ENCODE results near the gene ACAT2.
"Not testable (repeated sequence)": the region's sequence is repeated elsewhere in the genome, so short reads cannot be mapped to it uniquely, and the experiment has no call there.

The ACAT2 gene

DNA sequence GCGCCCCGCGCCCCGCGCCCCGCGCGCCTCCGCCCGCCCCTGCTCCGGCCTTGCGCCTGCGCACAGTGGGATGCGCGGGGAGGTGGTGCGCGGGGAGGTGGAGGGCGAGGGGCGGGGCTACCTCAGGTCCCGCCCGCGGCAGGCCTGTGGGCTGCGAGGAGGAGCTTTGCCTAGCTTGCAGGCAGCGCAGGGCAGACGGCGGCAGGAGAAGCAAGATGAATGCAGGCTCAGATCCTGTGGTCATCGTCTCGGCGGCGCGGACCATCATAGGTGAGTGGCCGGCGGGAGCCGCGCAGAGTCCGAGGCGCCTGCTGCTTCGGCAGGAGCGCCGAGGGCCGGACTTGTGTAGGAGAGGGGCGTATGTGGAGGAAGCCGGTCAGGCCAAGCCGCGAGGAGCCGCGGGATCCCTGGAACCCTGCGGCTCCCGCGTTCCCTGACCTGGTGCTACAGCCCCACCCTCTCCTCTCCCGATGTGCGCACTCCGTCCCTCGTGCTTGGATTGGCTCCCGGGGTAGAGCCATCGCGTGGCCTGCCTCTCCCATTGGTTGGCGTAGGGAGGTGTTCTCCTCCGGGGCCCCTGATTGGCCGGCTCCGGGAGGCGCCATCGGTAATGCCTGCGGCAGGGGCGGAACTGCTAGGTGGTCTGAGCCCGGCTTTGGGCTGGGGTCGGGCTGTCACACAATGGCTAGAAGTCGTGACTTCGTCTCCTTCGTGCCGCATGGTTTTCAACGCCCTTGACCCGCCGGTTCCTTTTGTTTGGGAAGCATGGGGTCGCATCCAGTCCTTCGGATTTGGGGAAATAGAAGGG lies at the start of gene ACAT2:
ACAT2 (plus strand) TSS at position 173 of the 808 bp plus-strand sequence; CDS start at position 216, 43 bp downstream.
- DNase-seq: peak; percentile 97

GRCh38 chr6:159712389-159712788 lies 49.5 kb upstream of the ACAT2 start:
- not testable (repeated sequence) for DNase-seq

- no peak for DNase-seq
Observed at GRCh38 chr6:159713984-159714383, 47.9 kb upstream of the ACAT2 start.

GRCh38 chr6:159714404-159714803 lies 47.4 kb upstream of the ACAT2 start:
- DNase-seq: no peak

- DNase-seq: no peak
Observed at GRCh38 chr6:159715166-159715565, 46.7 kb upstream of the ACAT2 start.

DNA sequence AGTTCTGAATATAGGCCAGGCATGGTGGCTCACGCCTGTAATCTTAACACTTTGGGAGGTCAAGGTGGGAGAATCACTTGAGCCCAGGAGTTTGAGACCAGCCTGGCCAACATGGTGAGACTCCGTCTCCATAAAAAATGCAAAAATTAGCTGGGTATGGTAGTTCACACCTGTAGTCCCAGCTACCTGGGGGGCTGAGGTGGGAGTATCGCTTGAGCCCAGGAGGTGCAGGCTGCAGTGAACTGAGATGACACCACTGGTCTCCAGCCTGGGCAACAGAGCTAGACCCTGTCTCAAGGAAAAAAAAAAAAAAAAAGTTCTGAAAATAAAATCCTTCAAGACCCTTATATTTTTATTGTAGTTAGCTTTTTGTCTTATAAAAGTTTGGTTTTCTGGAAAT lies 46.2 kb upstream of the ACAT2 start:
- DNase-seq: no peak

DNA sequence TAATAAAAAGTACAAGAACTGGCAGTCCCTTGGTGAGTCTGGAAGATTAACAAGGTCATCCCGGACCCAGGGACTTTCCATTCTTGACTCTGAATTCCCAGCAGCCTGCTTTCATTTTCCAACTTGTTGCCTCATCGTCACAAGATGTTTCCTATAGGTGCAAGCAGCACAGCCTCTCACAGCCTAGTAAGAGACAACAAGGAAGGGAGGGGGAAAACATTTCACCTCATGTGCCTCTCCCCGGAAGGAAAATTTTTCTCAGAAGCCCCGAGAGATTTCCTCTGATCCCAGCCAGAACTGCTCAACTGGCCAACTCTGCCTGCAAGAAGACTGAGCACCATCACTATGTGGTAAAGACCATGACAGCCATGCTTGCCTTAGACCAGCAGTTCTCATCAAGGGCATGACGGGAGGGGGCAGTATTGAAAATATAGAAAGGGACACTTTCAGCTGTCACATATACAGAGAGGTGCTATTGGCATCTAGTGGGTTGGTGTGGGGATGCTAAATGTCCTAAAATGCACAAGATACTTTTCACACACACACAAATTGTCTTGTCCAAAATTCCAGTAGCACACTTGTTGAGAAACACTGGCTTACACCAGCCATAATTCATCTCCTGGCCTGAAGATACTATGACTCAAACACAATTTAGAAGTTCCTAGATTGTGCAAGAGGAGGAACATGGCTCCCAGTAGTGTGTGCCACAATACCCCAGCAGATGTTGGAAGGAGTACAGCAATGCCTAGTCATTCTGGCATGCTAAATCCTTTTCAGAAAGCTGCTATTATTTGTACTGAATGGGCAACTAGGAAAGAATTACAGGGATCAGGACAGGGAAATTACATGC lies 45.4 kb upstream of the ACAT2 start:
- DNase-seq: no peak

- no peak for DNase-seq
Observed at GRCh38 chr6:159718634-159719033, 43.2 kb upstream of the ACAT2 start.

GRCh38 chr6:159719287-159719686 lies 42.6 kb upstream of the ACAT2 start:
- DNase-seq: no peak

DNA sequence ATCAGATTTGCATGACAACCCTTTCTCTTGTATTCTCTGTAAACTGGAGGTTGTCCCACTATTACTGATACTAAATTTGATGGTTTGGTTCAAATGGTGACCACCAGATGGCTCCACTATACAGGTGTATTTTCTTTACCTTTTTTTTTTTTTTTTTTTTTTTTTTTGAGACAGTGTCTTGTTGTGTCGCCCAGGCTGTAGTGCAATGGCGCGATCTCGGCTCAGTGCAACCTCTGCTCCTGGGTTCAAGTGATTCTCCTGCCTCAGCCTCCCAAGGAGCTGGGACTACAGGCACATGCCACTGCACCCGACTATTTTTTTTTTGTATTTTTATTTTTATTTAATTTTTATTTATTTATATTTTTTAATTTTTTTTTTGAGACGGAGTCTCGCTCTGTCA lies 41.1 kb upstream of the ACAT2 start:
- peak; percentile 81 for DNase-seq

DNA sequence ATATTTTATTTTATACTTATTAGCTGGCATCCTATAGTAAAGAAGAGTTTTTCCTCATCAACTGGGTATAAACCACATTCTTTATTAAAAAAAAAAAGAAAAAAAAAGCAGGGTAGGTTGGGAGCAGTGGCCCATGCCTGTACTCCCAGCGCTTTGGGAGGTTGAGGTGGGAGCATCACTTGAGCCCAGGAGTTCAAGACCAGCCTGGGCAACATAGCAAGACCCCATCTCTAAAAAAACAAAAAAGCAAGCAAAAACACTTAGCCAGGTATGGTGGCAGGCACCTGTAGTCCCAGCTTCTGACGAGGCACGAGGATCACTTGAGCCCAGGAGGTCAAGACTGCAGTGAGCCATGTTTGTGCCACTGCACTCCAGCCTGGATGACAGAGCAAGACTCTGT lies 39.9 kb upstream of the ACAT2 start:
- DNase-seq: not testable (repeated sequence)

- no peak for DNase-seq
Observed at GRCh38 chr6:159722655-159723054, 39.2 kb upstream of the ACAT2 start.

- no peak for DNase-seq
Observed at GRCh38 chr6:159723259-159723658, 38.6 kb upstream of the ACAT2 start.

- DNase-seq: no peak
Observed at GRCh38 chr6:159724778-159725177, 37.1 kb upstream of the ACAT2 start.

- not testable (repeated sequence) for DNase-seq
Observed at GRCh38 chr6:159725208-159725607, 36.6 kb upstream of the ACAT2 start.

- peak; percentile 89 for DNase-seq
Observed at GRCh38 chr6:159726255-159726917, 35.5 kb upstream of the ACAT2 start.

- DNase-seq: peak; percentile 98
Observed at GRCh38 chr6:159726918-159727716, 34.7 kb upstream of the ACAT2 start, which contains the start of gene WTAP. Gene WTAP (plus strand): TSS chr6:159727506. CDS start chr6:159736266, 8,760 bp downstream.

- peak; percentile 70 for DNase-seq
Observed at GRCh38 chr6:159727717-159728445, 34.0 kb upstream of the ACAT2 start.

DNA sequence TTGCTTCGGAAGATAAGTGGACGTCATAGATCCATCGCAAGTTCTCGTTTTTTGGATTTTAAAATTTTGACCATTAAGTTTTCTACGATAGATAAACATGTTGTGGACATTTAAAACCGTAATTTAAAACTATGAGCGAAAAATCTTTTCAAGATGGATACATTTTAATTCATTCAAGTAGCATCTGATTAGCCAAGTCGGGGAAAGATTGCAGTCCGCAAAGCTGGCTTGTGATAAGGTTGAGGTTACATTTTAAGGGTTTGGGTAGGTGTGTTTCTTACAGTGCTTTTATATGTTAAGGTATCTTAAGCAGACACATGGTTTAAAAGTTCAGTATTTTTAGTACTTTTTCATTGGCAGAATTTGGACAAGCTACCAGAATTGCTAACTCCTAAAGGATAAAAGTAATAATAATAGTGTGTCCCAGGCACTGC lies 33.3 kb upstream of the ACAT2 start:
- DNase-seq: no peak

DNA sequence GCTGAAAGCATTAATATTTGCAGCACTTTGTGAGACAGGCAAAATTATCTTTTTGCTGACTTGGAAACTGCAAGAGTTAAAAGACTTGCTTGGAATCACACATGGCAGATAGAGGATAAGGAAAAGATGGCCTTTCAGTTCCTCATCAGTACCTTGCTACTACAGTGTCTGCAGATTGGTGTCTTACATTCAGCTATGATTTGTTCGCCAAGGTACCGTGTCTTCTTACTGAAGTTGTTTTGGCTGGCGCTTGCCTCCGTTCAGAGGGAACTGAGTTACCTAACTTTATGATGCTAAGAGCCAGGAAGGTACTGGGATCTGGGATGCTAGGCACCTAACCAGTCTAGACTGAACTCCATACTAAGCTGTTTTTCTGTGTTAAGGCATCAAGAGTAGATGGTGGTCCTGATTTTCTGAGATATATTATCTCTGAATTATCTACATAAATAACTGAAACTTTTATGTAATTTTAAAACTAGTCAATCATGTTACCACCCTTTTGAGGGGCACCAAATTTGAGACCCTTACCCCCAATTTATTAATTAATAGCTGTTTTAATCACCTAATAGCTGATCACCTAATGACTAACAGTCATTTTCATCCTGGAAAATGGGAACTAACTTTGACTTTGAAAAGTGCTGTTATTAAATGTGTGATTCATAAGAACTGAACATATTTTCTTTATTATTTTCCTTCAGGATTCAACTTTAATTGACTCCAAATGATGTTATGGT lies 32.1 kb upstream of the ACAT2 start:
- DNase-seq: no peak

DNA sequence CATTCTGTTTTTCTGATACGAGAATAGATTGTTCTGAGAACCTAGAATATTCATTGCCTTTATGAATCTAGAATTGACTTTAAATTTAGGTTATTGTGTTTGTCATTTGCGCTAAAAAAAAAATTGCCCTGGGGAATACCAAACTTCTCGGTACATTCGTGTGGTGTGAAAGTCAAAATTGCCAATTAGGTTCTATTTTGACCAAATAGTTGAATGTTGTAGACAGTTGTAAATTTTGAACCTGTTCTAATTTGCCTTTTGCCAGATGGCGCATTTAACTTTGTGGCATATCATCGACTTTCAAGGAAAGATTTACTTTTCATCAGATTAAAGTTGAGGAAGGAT lies 31.5 kb upstream of the ACAT2 start:
- DNase-seq: no peak

All from DMS53 (cell line).